KMS-11 (cell line): ENCODE data around the gene TSPAN14.

ENCODE experiments used
- H2AFZ ChIP-seq: fragments of 200-600 bp; sonication (generic); 2 replicates; pipeline ENCODE4 v1.6.1; 2016; ENCODE audit warnings: antibody characterized with exemption, mixed run types, low read depth
- H3K27ac ChIP-seq: fragments of 200-600 bp; sonication (generic); 2 replicates; pipeline ENCODE4 v1.6.1; 2016; ENCODE audit warnings: mild to moderate bottlenecking, mixed run types
- H3K27me3 ChIP-seq: fragments of 200-600 bp; sonication (generic); 2 replicates; pipeline ENCODE4 v1.6.1; 2017; ENCODE audit warnings: mild to moderate bottlenecking, low read depth, mixed run types, moderate library complexity; ENCODE audit not compliant: insufficient read depth
- H3K36me3 ChIP-seq: fragments of 200-600 bp; sonication (generic); 2 replicates; pipeline ENCODE4 v1.6.1; 2017; ENCODE audit warnings: mild to moderate bottlenecking, mixed run types; ENCODE audit not compliant: insufficient read depth
- H3K4me1 ChIP-seq: fragments of 200-600 bp; sonication (generic); 2 replicates; pipeline ENCODE4 v1.6.1; 2016; ENCODE audit warnings: mild to moderate bottlenecking, low read depth, mixed run types; ENCODE audit not compliant: poor library complexity, severe bottlenecking
- H3K4me2 ChIP-seq: fragments of 200-600 bp; sonication (generic); 2 replicates; pipeline ENCODE4 v1.7.0; 2016; ENCODE audit warnings: mild to moderate bottlenecking, mixed run types
- H3K4me3 ChIP-seq: fragments of 200-600 bp; sonication (generic); IDR thresholded peaks from 2 replicates; pipeline ENCODE4 v1.6.1; 2017; ENCODE audit warnings: low read depth, low read length, mixed read lengths; ENCODE audit not compliant: insufficient read depth
- H3K79me2 ChIP-seq: fragments of 200-600 bp; sonication (generic); 2 replicates; pipeline ENCODE4 v1.6.1; 2016; ENCODE audit warnings: low read depth, mixed run types; ENCODE audit not compliant: insufficient read depth
- H3K9ac ChIP-seq: fragments of 200-600 bp; sonication (generic); 2 replicates; pipeline ENCODE4 v1.6.1; 2016; ENCODE audit warnings: mild to moderate bottlenecking, mixed run types
- H4K20me1 ChIP-seq: fragments of 200-600 bp; sonication (generic); 2 replicates; pipeline ENCODE4 v1.6.1; 2016; ENCODE audit warnings: mild to moderate bottlenecking, mixed run types; ENCODE audit not compliant: insufficient read depth
- TF ChIP-seq, protein P1 (sequence below): fragments of 200-600 bp; sonication (generic); conservative IDR thresholded peaks from 2 replicates; pipeline ENCODE4 v1.6.1; 2017; ENCODE audit warnings: low read depth, mild to moderate bottlenecking, antibody characterized with exemption, low read length, moderate library complexity, mixed read lengths

The TSPAN14 gene

DNA sequence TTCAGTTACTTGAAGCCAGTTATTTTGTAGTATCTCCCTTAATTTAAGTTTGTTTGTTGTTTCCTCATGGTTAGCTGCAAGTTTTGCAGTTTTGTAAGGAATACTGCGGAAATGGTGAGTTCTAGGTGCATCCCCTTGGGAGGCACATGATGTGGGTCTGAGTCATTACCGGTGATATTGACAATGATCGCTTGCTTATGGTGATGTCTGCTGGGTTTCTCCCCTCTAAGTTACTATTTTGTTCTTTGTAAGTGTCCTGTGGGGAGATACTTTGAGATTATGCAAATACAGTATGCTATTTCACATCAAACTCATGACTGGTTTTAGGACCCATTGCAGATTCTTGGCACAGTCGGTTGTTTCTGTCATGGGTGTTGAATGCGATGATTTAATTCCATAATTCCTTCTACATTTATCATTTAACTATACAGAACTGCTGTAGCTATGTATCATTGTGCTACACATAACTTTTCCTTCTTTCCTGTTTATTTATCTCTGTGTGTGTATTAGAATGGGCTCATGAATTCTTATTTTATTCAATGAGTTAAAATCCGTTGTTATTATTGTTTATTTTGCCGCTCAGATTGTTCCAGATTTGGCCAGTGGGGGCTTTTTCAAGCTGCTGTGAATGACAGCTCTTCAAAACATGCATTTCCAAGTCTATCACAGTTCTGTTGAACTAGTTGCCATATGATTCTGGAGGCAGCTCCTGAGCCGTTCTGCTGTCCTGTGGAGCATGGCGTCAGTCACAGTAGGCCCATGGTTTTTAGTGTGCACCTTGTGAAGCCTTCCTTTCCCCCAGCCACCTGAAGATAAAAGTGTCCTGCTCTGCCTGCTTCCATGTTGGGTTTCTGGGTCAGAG lies 18.4 kb downstream of the TSPAN14 start:
- Histone ChIP-seq H3K27ac (no peak overlapping the region), H3K79me2 (no peaks in the 10 kb centered on the region), H3K27me3 (no peaks in the 10 kb centered on the region), H4K20me1 (no peaks in the 10 kb centered on the region), H2AFZ (no peak overlapping the region), H3K9ac (no peak overlapping the region), H3K36me3 (no peaks in the 10 kb centered on the region), H3K4me1 (no peaks in the 10 kb centered on the region), H3K4me3 (no peak overlapping the region), H3K4me2 (no peak overlapping the region)
- TF ChIP-seq, protein P1, sequence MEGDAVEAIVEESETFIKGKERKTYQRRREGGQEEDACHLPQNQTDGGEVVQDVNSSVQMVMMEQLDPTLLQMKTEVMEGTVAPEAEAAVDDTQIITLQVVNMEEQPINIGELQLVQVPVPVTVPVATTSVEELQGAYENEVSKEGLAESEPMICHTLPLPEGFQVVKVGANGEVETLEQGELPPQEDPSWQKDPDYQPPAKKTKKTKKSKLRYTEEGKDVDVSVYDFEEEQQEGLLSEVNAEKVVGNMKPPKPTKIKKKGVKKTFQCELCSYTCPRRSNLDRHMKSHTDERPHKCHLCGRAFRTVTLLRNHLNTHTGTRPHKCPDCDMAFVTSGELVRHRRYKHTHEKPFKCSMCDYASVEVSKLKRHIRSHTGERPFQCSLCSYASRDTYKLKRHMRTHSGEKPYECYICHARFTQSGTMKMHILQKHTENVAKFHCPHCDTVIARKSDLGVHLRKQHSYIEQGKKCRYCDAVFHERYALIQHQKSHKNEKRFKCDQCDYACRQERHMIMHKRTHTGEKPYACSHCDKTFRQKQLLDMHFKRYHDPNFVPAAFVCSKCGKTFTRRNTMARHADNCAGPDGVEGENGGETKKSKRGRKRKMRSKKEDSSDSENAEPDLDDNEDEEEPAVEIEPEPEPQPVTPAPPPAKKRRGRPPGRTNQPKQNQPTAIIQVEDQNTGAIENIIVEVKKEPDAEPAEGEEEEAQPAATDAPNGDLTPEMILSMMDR: no peak

DNA sequence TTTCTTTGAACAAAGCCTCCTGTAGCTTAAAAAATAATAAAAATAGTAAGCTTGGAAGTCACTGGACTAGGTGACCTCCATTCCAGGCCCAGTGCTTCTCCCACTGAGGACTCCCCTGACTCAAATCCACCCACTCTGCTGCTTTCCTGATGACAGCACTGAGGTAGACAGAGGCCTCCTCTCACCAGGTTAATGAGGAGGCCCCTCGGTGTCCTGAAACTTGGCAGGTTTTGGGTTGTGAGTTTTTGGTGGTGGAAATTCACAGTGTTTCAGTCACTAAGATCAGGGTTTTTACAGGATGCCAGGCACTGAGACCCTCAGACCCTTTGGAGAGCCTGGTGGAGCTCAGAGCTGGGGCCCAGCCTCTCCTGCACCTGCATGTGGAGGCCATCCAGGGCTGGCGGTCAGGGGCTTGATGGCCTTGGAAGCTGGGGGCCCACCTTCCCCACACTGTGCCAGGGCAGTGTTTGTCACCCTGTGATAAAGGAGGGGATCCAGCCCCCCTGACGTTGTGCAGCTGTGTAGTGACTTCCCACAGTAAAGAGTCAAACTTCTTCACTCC lies 19.1 kb downstream of the TSPAN14 start:
- Histone ChIP-seq H4K20me1 (no peaks in the 10 kb centered on the region), H3K36me3 (no peaks in the 10 kb centered on the region), H3K4me2 (no peak overlapping the region), H3K9ac (no peak overlapping the region), H3K4me3 (no peak overlapping the region), H3K79me2 (no peaks in the 10 kb centered on the region), H3K27me3 (no peaks in the 10 kb centered on the region), H3K27ac (no peak overlapping the region), H3K4me1 (no peaks in the 10 kb centered on the region), H2AFZ (no peak overlapping the region)
- TF ChIP-seq, protein P1: no peak

- Histone ChIP-seq H3K27me3 (no peaks in the 10 kb centered on the region), H3K9ac (no peak overlapping the region), H3K4me2 (no peak overlapping the region), H3K36me3 (no peaks in the 10 kb centered on the region), H3K27ac (no peak overlapping the region), H3K79me2 (no peaks in the 10 kb centered on the region), H3K4me1 (no peaks in the 10 kb centered on the region), H4K20me1 (no peaks in the 10 kb centered on the region), H2AFZ (no peak overlapping the region), H3K4me3 (no peak overlapping the region)
- TF ChIP-seq, protein P1: no peak
Measured at GRCh38 chr10:80473692-80474596, 19.8 kb downstream of the TSPAN14 start.

DNA sequence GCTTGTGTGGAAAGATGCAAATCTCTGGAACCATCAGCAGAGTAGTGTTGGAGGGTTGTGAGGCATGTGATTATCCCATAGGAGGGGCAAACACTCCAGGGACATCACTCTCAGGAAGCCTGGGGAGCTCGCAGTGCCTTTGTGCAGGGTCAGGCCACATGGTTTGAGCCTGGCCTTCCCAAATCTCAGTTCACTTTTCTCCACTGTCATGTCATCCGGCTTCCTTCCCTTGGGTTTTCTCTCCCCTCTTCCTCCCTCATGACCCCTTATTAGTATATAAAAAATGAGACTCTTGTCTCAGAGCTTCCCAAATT lies 20.4 kb downstream of the TSPAN14 start:
- Histone ChIP-seq H3K4me3 (no peak overlapping the region), H3K27ac (no peak overlapping the region), H3K36me3 (no peaks in the 10 kb centered on the region), H3K9ac (no peak overlapping the region), H4K20me1 (no peaks in the 10 kb centered on the region), H3K79me2 (no peaks in the 10 kb centered on the region), H2AFZ (no peak overlapping the region), H3K4me2 (no peak overlapping the region), H3K4me1 (no peaks in the 10 kb centered on the region), H3K27me3 (no peaks in the 10 kb centered on the region)
- TF ChIP-seq, protein P1: no peak
